HepG2 (cell line): ENCODE results near the gene AGMO. TPM values are rescaled to one million over a fixed set of nuclear protein-coding genes. Genes with fewer than 3 reads are reported as not detected.

ENCODE experiments used
- ATAC-seq: fragments of 200-7000 bp; cut with Tn5 transposase; 3 replicates; pipeline ENCODE4 v1.9.1; 2020; ENCODE audit warnings: mild to moderate bottlenecking, moderate library complexity
- BruUV-seq: library from RNA; stranded (reverse); fragments of 400-500 nt; replicated peaks from 2 replicates; lab custom pipeline; 2021; lab: Mats Ljungman, UMichigan
- CTCF ChIA-PET: fragments of 300-600 bp; formaldehyde crosslinking; extraction: SDS; loops from one replicate; lab custom pipeline; 2021; ENCODE audit warnings: low total read pairs, inconsistent platforms, low intra/inter-chr PET ratio; lab: Yijun Ruan, JAX
- POLR2A ChIA-PET: fragments of 350-600 bp; sonication (Branson Sonifier 250); formaldehyde crosslinking; loops from one replicate; lab custom pipeline; 2020; ENCODE audit warnings: antibody characterized with exemption, inconsistent platforms; lab: Yijun Ruan, JAX
- DNase-seq: peaks from one replicate; pipeline ENCODE4 v3.0.0-alpha.2; 2015; ENCODE audit warnings: low spot score
- FAIRE-seq: peaks from 3 replicates; lab custom pipeline; 2011; peaks lifted over from hg19 to GRCh38; lab: Jason Lieb, UNC
- H2AFZ ChIP-seq: one replicate; pipeline ENCODE4 v1.6.1; 2011; ENCODE audit warnings: low read length, inconsistent platforms
- H3K27ac ChIP-seq: fragments of 300-600 bp; 3 replicates; pipeline ENCODE4 v1.8.0; 2011; ENCODE audit warnings: mixed run types, mild to moderate bottlenecking, mixed read lengths, low read length, inconsistent platforms; ENCODE audit not compliant: insufficient read depth; ENCODE audit errors: extremely low read length
- H3K27me3 ChIP-seq, 2 experiments: fragments of 200-600 bp in 1 of 2; 2 replicates in 1 of 2; 3 replicates in 1 of 2; pipeline versions ENCODE4 v1.6.0 to v1.8.0; 2011; ENCODE audit warnings: low read length in 2 of 2, mild to moderate bottlenecking in 2 of 2, moderate library complexity in 2 of 2, inconsistent platforms in 1 of 2; ENCODE audit not compliant: insufficient read depth in 2 of 2, control insufficient read depth in 1 of 2
- H3K36me3 ChIP-seq, 2 experiments: fragments of 200-600 bp in 1 of 2; replicated peaks in 1 of 2; 2 replicates in 1 of 2; 3 replicates in 1 of 2; pipeline versions ENCODE4 v1.5.1 to v1.8.0; 2011; ENCODE audit warnings: low read length in 2 of 2, inconsistent platforms in 1 of 2; ENCODE audit not compliant: insufficient read depth in 2 of 2, control insufficient read depth in 1 of 2
- H3K4me1 ChIP-seq: 2 replicates; pipeline ENCODE4 v1.5.1; 2012; ENCODE audit warnings: low read length, inconsistent platforms; ENCODE audit not compliant: insufficient read depth
- H3K4me2 ChIP-seq: 2 replicates; pipeline ENCODE4 v1.6.0; 2011; ENCODE audit warnings: low read depth, low read length, inconsistent platforms
- H3K4me3 ChIP-seq, 3 experiments: fragments of 200-600 bp in 1 of 3; sonication (generic), shearing (Covaris generic) in 1 of 3; replicated peaks in 1 of 3; 2 replicates each; pipeline ENCODE4 v1.5.1; 2011 to 2016; ENCODE audit warnings: low read length in 3 of 3, inconsistent platforms in 2 of 3, low read depth in 2 of 3, mild to moderate bottlenecking in 2 of 3, control low read depth in 1 of 3, mixed read lengths in 1 of 3; ENCODE audit not compliant: insufficient read depth in 1 of 3
- H3K79me2 ChIP-seq: one replicate; pipeline ENCODE4 v1.6.1; 2011; ENCODE audit warnings: low read length, inconsistent platforms; ENCODE audit not compliant: insufficient read depth
- H3K9ac ChIP-seq: 2 replicates; pipeline ENCODE4 v1.6.0; 2011; ENCODE audit warnings: mild to moderate bottlenecking, low read depth, low read length, inconsistent platforms; ENCODE audit not compliant: insufficient read depth
- H3K9me3 ChIP-seq: 2 replicates; pipeline ENCODE4 v1.5.1; 2012; ENCODE audit warnings: mild to moderate bottlenecking, low read length
- H4K20me1 ChIP-seq: 2 replicates; pipeline ENCODE4 v1.6.0; 2011; ENCODE audit warnings: inconsistent platforms, mild to moderate bottlenecking, low read length, moderate library complexity; ENCODE audit not compliant: insufficient read depth
- GZF1 ChIP-seq: sonication (generic); formaldehyde crosslinking; IDR thresholded peaks from 2 replicates; pipeline ENCODE4 v1.5.1; 2020; ENCODE audit warnings: mild to moderate bottlenecking, missing genetic modification reagents
- HIVEP1 ChIP-seq: sonication (generic); formaldehyde crosslinking; IDR thresholded peaks from 2 replicates; pipeline ENCODE4 v1.4.0; 2020; ENCODE audit warnings: mild to moderate bottlenecking, missing genetic modification reagents
- KDM6A ChIP-seq: IDR thresholded peaks from 2 replicates; pipeline ENCODE4 v1.6.1; 2016; ENCODE audit warnings: low read depth
- LBX2 ChIP-seq: sonication (generic); formaldehyde crosslinking; IDR thresholded peaks from 2 replicates; pipeline ENCODE4 v1.5.0; 2020; ENCODE audit warnings: missing genetic modification reagents, mild to moderate bottlenecking, borderline replicate concordance
- MBNL3 ChIP-seq: fragments of 250-450 bp; sonication (Bioruptor Pico); conservative IDR thresholded peaks from 2 replicates; pipeline ENCODE4 v1.8.0; 2022; ENCODE audit warnings: mild to moderate bottlenecking, inconsistent platforms
- PLRG1 ChIP-seq: fragments of 450-650 bp; conservative IDR thresholded peaks from 2 replicates; pipeline ENCODE4 v1.6.1; 2016
- SMYD3 ChIP-seq: sonication (generic); formaldehyde crosslinking; IDR thresholded peaks from 2 replicates; pipeline ENCODE4 v1.8.1; 2023; ENCODE audit warnings: mild to moderate bottlenecking, missing genetic modification reagents
- ZNF256 ChIP-seq: sonication (generic); formaldehyde crosslinking; conservative IDR thresholded peaks from 2 replicates; pipeline ENCODE4 v1.4.0; 2020; ENCODE audit warnings: missing genetic modification reagents
- ZNF574 ChIP-seq: sonication (generic); formaldehyde crosslinking; IDR thresholded peaks from 2 replicates; pipeline ENCODE4 v1.4.0; 2020; ENCODE audit warnings: missing genetic modification reagents
- ZSCAN22 ChIP-seq: sonication (generic); formaldehyde crosslinking; IDR thresholded peaks from 2 replicates; pipeline ENCODE4 v1.4.0; 2020; ENCODE audit warnings: mild to moderate bottlenecking, missing genetic modification reagents
- WGBS: methylation state at CpG from one replicate; pipeline ENCODE4 v1.1.6; 2017; ENCODE audit warnings: low lambda C conversion rate; 5-methylcytosine and 5-hydroxymethylcytosine counted together
- in situ Hi-C: cut with HindIII; loops from 2 replicates; pipeline ENCODE4 v1.10.0; 2017; ENCODE audit warnings: low pct_unique_long_range_greater_than_20kb; ENCODE audit not compliant: extremely low pct_ligation_motif_present
- intact Hi-C: fragments of 100-400 bp; cut with micrococcal nuclease; formaldehyde crosslinking; loops from one replicate; pipeline ENCODE4 v1.10.0; 2022; ENCODE audit not compliant: unreplicated experiment
- polyA plus RNA-seq, 8 experiments: library from polyadenylated mRNA; depleted of rRNA in 3 of 8; stranded (reverse) in 7 of 8; unstranded in 1 of 8; fragments of >200 nt; fragmentation: Illumina TruSeq in 4 of 8; extraction: Trizol in 4 of 8; gene quantifications; 2 replicates each; pipeline versions ENCODE4 v1.2.1 to v1.2.3, GENCODE V29; 2011 to 2016; ENCODE audit warnings: low read depth in 4 of 8, missing spikeins in 1 of 8, mixed read lengths in 1 of 8; ENCODE audit not compliant: insufficient read depth in 1 of 8
- total RNA-seq, 5 experiments: library from RNA; depleted of rRNA; stranded (reverse); fragments of >200 nt; fragmentation: Illumina TruSeq; extraction: Trizol; gene quantifications; 2 replicates each; pipeline ENCODE4 v1.2.3, GENCODE V29; 2016; ENCODE audit warnings: low read depth in 1 of 5

AGMO gene
- total and polyA plus RNA-seq, 2 of the 13 experiments (the other 11 are each of a cell fraction or from before 2014, with no cell fraction given), result 0.22 to 0.50 TPM

- Histone ChIP-seq H3K4me1 (no peaks in the 10 kb centered on the region), H3K27me3 (no peaks in the 10 kb centered on the region), H4K20me1 (no peaks in the 10 kb centered on the region), H3K4me2 (no peak overlapping the region), H3K27ac (no peak overlapping the region), H3K79me2 (no peaks in the 10 kb centered on the region), H3K36me3 (no peaks in the 10 kb centered on the region), H2AFZ (no peak overlapping the region), H3K9me3 (peaks cover 35% of the 10 kb centered on the region), H3K4me3 (no peak overlapping the region), H3K9ac (no peak overlapping the region)
- no peak for FAIRE-seq
- ATAC-seq, result no peak
- 15% methylated on average over 1 of the region's 1 CpG for WGBS
- DNase-seq, result no peak
- intact Hi-C loops (no loop called here), in situ Hi-C loops (no loop called here)
- no peak for TF ChIP-seq PLRG1
- TF ChIP-seq MBNL3, result no peak
- no peak for TF ChIP-seq ZNF574 (CRISPR knock-in tag)
- TF ChIP-seq SMYD3, result no peak
- TF ChIP-seq LBX2 (CRISPR knock-in tag), result no peak
- TF ChIP-seq ZSCAN22 (CRISPR knock-in tag), result no peak
- no peak for TF ChIP-seq KDM6A (CRISPR knock-in tag)
- TF ChIP-seq HIVEP1, result no peak
- TF ChIP-seq GZF1 (CRISPR knock-in tag), result no peak
- no peak for TF ChIP-seq ZNF256 (CRISPR knock-in tag)
- no TSS peak for BruUV-seq
- POLR2A ChIA-PET, result no interaction called here
- CTCF ChIA-PET, result no interaction called here
These were observed 39.4 kb upstream of the AGMO start for GRCh38 chr7:15601175-15601574.
